GM18858 (cell line): Measurements from ENCODE around the gene PIK3R3.

Source experiments
- ATAC-seq: cut with Tn5 transposase; IDR thresholded peaks from one replicate; pipeline ENCODE4 v1.9.1; 2021; ENCODE audit not compliant: unreplicated experiment

The PIK3R3 gene

DNA sequence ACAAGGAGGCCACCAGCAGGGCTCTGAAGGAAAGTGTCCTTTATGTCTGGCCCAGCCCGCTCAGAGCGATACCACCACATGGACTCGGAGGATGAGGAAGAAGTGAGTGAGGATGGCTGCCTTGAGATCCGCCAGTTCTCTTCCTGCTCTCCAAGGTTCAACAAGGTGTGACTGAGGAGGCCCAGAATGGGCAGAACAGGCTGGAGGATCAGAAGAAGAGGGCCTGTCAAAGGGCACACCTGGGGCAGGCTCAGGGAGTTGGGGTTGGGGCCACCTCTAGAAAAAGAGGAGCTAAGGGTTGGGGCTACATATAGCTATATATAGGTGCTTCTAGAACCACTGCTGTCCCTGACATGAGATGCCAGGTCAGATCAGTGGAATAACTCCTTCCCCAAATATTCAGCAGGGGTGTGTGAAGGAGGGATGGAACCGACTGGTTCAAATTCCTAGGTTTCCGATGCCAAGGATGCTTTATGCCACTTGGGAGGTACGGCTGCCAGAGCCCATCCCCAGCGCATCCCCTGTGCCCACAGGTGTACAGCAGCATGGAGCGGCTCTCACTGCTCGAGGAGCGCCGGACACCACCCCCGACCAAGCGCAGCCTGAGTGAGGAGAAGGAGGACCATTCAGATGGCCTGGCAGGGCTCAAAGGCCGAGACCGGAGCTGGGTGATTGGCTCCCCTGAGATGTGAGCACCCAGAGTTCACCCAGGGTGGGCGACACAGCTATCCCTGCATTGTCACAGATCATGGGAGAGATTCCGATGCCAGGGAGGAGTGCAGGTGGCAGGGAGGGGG lies 102.2 kb downstream of the PIK3R3 start:
- ATAC-seq: no peak

DNA sequence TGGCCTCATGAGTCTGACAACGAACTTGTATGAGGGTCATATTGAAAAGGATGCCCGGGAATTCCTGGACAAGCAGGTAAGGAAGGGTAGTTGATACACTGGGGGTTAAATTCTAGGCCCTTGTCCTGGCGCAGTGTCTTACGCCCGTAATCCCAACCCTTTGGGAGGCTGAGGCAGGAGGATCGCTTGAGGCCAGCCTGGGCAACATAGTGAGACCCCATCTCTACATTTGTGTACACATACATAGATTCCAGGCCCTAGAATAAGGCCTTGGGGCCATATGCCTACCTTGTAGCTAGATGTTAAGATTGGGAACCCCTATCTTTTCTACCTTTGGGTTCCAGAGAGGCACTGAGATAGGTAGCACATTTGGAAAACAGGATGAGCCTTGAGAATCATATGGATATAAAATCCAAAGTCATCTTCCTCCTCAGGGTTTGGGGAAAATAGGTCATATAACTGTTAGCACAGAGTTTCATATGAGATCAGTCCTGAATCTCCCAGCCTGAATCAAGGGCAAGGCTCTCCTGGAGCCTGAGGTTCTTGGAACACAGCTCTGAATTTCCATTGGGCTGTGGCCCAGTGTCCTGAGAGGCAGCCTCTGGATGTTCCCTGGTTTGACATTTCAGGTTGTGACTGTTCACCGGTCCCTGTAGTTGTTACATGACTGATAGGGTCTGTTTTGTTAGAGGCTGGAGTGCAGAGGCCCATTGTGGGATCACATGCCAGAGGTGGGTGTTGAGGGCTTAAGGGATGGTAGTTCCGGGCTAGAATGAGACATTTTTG lies 104.4 kb downstream of the PIK3R3 start:
- no peak for ATAC-seq

DNA sequence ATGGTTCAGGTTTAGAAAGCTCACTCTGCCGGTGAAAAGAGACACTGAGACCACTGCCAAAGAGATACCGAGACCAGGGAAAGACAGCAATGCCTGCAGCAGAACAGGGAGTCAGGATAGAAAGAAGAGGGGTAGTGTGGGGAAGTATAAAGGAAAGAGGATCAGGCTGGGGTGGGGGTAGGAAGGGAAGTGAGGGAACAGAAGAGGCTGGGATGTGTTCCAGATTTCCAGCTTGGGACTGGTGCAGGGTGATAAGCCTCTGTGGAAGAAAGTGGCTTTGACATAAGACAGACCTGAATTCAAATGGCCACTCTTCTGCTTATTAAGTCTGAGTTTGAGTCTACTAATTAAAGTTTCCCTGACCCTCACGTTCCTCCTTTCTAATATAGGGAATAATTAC lies 105.9 kb downstream of the PIK3R3 start:
- ATAC-seq: no peak

DNA sequence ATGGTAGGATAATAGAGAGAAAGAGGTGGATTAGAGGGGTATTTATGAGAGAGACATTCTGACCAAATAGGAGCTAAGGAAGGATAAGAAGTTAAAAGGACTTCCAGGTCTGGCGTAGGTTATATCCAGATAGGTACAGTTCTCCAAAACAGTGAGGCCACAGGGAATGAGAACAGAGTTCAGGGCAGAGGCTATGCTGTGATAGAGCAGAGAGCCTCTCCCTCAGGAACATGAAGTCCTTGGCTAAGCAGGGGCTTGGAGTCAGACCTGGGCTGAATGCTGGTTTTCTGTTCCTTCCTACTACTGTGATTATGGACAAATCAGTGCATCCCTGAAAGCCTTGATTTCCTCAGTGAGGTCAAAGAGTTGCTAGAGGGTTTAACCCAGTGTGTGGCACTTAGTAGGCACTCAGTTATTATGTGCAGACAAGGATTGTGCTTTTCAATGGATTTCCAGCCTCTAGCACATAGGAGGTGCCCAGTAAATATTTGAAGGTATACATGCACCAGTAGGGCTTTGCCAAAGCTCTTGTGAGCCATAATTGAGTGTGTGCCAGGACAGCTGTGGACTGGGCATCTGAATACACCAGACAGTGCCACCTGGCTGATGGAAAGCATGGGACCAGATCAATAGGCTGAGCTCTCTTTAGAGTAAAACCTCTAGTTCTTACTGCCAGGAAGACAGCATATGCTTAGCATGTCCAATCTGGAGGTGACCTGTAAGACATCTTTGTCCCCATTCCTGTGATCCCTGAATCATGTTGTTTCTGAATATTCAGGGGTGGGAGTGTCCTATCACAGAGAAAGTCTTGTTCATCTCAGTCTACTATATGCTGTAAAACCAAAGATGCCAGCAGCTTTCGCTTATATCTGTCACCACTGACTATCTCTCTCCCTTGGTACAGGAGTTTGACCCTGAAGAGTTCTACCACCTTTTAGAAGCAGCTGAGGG lies 111.1 kb downstream of the PIK3R3 start:
- no peak for ATAC-seq

DNA sequence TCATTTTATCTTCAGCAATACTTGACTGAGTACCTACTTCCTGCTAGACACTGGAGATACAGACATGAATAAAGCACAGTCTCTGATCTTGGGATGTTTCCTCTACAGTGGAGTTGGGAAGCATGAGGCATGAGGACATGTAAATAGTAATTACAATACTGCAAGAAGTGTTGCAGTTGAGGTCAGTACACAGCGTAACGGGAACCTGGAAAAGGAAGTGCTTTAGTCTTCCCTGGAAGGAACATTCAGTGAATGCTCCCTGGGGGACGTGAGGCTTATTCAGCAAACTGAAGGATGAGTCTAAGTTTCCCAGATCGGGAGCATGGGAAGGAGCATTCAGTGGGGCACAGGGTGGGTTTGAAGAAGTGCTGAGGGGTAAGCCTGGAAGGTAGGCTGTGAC lies 112.4 kb downstream of the PIK3R3 start:
- no peak for ATAC-seq

DNA sequence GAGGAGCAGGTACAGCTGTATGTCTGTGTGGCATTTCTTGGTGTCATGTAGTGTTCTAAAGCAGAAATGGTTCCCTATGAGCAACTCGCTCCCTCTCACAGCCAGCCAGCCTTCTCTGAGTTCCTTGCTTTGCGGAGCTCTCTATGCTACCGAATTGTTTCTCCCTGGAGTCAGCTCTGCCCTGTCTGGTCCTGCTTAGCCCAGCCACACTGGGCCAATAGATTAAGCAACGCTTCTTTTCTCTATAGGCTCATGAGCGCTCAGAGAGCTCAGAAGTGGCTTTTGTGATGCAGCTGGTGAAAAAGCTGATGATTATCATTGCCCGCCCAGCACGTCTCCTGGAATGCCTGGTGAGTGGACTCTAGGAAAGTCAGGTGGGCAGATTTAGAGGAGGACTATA lies 113.1 kb downstream of the PIK3R3 start:
- no peak for ATAC-seq

DNA sequence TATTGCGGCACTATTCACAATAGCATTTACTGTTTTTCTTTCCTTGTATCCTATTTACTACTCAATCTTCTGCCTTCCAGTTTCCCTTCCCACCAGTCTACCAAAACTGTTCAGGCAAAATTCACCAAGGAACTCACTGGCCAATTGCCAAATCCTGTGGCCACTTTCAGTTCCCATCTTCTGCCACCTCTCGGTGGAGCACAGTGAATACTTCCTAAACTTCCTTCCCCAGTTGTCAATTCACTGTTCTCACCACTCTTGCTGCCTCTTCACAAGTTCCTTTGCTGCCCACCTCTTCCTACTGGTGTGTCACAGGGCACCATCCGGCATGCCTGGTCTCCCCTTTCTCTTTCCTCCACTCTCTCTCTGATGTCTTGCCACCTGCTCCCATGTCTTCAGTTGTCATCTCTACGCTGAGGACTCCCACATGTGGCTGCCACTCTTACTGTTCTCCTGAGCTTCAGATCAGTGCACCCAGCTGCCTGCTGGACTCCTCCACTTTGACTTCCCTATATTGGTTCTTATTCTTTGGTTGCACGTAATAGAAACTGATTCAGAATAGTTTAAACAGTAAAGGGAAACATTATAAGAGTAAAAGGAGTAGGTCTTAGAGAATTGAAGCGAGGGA lies 114.4 kb downstream of the PIK3R3 start:
- no peak for ATAC-seq

DNA sequence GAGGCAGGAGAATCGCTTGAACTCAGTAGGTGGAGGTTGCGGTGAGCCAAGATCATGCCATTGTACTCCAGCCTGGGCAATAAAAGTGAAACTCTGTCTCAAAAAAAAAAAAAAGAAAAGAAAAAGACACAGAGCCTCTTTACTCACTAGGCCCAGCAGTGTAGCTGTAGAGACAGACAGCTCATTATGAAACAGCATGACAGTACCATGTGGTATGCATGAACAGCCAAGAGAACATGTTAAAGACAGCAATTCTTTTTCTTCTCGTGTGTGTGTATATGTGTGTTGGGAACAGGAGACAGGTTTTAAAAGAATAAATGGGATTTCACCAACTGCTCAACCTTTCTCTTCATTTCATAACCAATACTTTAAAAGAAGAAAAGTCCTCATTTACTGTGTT lies 118.8 kb downstream of the PIK3R3 start:
- ATAC-seq: no peak

DNA sequence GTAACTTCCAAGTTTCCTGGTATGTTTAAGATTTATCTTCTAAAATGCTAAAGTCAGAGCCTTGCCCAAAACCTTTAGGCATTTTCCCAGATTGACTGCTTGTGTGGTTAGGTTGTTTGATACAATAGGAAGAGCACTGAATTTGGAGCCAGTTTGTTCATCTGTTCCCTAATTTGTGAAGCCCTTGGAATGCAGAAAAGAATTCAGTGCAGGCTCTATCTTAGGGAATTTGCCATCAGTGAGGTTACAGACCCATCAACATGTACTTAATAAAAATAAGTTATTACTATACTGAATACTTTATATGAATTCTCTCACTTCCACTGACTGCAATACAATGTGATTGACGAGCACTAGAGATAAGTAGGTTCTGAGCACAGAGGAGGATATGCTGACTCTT lies 120.2 kb downstream of the PIK3R3 start:
- ATAC-seq: no peak

DNA sequence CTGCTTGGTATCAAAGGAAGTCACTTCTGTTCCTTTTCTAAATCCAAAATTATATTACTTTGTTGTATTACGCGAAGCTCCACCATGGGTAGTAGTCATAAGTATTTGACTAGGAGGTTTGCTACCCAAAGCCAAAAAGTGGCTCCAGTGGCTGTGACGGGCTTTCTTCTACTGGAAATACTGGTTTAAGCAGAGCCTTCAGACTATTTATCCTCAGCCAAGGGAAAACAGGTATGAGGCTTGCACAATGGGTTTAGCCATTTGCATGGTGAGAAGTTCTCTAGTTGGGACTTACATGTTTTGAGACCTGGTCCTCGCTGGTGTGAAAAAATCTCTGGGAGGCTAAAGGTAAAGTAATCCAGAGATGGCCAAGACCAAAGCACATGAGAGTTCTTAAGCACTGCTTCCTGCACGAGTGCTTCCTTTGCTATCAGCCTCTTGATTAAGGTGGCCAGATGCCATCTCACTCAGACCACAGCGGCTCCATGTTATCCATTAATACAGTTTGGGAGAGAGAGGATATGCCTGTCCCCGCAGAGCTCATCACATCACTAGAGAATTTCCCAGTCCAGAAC lies 121.2 kb downstream of the PIK3R3 start:
- ATAC-seq: no peak

DNA sequence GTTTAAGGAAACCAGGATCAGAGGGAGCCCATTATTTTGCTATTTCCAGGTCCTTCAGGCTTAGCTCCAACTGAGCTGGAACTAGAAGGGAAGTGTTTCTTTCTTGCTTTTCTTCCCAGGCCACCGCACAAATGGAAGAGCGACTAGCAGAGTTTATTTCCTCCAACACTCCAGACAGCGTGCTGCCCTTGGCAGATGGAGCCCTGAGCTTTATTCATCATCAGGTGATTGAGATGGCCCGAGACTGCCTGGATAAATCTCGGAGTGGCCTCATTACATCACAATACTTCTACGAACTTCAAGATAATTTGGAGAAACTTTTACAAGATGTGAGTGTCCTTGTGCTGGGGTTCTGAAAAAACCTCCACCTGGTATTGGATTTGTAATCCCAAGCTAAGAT lies 121.8 kb downstream of the PIK3R3 start:
- no peak for ATAC-seq

DNA sequence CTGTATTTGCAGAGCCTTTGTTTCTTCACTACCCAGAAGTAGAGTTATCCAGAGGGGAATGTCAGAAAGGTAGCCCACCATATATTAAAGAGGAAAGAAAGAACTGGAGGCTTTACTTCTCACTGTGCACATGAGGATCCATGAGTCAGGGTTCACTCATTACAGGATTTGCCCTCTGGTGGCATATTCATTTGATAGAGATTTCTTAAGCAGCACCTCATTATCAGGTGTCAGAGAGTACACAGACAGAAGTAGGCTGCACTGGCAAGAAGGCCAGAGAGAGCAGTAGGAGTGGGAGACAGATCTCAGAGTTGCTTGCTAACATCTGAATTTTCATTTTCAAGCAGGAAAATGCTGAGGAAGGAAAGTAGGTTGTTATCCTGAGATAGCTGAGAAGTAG lies 123.8 kb downstream of the PIK3R3 start:
- no peak for ATAC-seq

DNA sequence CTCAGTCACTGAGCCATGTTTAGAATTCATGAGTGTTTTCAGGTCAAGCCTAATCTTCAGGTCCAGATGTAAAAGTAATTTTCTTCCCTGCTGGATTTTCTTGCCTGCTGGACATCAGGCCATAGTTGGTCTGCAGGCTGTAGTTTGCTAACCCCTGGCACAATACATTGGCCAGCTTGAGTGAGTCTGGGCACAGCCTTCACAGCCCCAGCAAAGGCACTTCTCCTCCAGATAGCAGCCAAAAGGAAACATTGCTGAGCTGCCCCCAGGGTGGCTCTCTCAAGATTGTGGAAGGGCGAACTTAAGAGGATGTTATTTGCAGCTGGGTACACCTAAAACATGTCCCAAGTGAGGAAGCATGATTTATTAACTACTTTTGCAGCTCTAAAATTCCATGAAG lies 126.8 kb downstream of the PIK3R3 start:
- no peak for ATAC-seq

DNA sequence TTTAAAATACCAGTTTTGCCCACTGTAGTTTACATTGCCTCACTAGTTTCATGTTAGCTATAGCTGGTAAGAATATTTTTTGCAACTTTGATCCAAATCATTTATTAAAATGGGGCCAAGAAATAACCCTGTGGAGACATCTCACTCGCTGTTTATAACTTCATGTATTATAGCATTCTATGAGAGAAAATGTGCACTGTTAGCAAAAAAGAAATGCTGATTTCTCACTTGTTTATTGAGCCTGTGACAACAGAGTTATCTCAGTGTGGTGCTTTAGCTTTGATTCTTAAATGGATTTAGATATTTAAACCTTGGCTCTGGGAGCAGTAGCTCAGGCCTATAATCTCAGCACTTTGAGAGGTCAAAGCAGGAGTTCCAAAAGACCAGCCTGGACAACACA lies 127.9 kb downstream of the PIK3R3 start:
- ATAC-seq: no peak

DNA sequence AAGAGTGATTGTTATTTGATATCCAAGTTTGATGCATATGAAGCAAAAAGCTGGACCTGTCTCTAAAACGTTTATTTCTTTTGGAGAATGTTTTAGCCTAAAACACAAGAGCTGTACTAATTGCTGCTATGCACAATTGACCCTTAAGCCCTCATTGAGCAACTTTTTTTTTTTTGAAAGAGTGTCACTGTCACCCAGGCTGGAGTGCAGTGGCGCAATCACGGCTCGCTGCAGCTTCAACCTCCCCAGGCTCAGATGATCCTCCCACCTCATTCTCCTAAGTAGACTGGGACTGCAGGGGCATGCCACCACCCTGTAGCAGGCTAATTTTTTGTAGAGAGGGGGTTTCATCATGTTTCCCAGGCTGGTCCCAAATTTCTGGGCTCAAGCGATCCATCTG lies 129.1 kb downstream of the PIK3R3 start:
- ATAC-seq: no peak

DNA sequence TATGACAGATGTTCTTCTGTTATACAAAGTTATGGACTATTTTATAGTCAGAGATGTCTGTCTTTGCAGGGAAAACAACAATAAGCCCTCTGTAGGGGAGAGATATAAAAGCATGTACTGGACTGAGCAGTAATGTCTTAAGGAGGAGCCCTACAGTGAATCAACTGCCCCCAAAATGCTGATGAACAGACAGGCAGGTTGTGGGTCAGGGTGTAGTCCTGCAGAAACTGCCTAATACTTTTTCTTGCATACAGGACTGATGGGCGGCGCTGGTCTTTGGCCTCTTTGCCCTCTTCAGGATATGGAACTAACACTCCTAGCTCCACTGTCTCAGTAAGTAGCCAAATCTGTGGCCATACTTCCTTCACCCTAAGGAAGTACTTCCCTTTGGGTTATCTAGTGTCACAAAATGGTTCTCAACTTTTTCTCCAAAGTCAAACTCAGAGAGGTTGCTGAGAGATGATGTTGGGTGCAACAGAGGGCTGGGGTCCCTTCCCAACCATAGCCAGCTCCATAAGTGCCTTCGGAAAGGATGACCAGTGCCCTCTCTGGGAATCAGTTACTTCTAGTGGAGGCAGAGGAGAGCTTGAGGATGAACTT lies 129.8 kb downstream of the PIK3R3 start:
- ATAC-seq: no peak

DNA sequence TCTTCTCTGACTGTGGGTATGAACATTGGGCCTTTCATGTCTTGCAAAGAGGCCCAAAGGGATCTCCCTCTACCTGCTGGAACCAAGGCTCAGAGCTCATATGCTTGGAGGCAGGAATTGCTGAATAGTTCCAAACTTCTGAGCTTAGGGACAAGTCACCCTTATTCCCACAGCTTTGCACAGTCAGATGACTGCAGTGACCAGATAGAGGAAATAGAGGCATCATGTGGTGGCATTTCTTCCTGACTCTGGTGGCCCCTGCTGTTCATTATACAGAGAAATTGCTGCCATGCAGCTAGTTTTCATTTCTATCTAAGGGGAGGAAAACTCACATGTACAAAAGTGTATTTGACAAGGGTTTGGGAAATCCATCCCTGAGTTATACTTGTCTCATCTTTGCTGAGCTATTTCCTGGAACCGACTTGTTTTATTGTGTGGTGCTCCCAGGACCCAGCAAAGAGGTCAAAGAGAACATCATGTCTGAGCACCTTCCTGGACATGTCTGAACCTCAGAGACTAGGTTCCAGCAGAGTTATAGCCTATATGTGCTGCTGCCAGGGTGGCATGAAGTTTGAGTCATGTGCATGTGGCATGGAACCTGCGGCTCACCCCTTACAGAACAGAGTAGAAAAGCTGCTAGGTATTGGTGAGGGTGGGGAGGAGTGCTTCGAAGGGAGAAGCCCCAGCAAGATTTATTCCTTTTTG lies 131.2 kb downstream of the PIK3R3 start:
- ATAC-seq: no peak

DNA sequence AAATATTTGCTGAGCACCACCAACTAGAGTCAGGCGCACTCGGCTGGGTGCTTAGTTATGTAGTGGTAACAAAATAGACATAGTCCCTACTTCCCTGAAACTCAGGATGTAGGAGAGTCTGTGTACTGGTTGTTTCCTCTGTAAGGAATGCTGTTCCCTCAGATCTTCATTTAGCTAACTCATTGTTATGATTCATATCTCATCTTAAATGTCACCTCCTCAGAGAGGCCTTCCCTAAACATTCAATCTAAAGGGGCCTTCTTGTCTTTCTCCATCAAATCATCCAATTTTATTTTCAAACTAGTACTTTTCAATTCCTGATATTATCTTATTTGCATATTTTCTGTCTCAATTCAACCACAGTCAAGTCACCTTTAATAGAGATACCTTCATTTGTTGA lies 132.9 kb downstream of the PIK3R3 start:
- ATAC-seq: no peak

DNA sequence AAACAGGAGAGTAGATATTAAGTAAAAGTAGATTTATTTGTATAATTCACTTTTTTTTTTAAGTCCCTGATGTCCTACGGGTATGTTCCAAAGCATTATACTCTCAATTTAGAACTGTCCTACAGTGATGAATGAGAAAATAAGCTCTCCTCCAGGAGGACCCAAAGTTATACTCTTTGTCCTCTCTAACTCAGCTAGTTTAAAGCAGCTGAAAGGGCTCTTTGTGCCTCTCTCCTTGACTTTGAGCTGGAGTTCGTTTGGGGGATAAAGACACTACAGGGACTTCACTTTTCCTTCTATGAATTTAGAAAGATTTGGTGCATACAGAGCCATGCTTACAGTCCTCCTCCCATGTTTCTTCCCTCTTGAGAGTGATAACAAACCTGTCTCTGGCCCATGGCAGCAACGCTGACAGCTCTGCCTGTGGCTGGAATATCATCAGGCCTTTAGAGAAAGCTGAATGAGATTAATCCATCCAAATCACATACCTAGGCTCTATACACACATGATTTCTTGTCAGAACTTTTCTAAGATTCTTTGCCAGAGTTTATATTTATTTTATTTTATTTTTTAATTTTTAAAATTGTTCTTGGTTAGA lies 134.3 kb downstream of the PIK3R3 start:
- ATAC-seq: no peak
